ENCODE measurements around the gene PARD3B. TPM values are rescaled to one million over a fixed set of nuclear protein-coding genes. Genes with fewer than 3 reads are reported as not detected.
A peak's percentile ranks its signal among the peaks of the same experiment; 100 is the strongest.

Gene PARD3B
- total RNA-seq, 2 donors from 2014 or later: 15.0 to 17.8 TPM

GRCh38 chr2:204850581-204850980 lies 305.3 kb downstream of the PARD3B start:
- TF ChIP-seq POLR2A (IDR thresholded peaks at IDR 0.05) (no peak), CTCF (IDR thresholded peaks at IDR 0.05) (no peak)
- 87 to 91% methylated on average over 4 of the region's 4 CpGs for WGBS, 2 donors
- Histone ChIP-seq H3K36me3 (replicated peaks in 1 of 2; ENCODE audit: insufficient read depth in 1 of 2, low read depth in 2 of 2) (no peaks in the 10 kb centered on the region), H3K4me3 (no peak overlapping the region), H3K27me3 (no peaks in the 10 kb centered on the region), H3K9me3 (no peaks in the 10 kb centered on the region), H3K4me1 (no peaks in the 10 kb centered on the region), H3K27ac (no peak overlapping the region)
- DNase-seq: no peak
- no peak for ATAC-seq
- intact Hi-C loops (cut with DNase I): no loop called here

- intact Hi-C loops (cut with DNase I): no loop called here
- no peak overlapping the region for H3K27ac ChIP-seq
- WGBS, 2 donors: 87 to 95% methylated on average over 1 of the region's 1 CpG
- H3K36me3 ChIP-seq (replicated peaks in 1 of 2; ENCODE audit: insufficient read depth in 1 of 2, low read depth in 2 of 2): no peaks in the 10 kb centered on the region
- no peaks in the 10 kb centered on the region for H3K27me3 ChIP-seq
- no peak overlapping the region for H3K4me3 ChIP-seq
- ATAC-seq: no peak
- no peak for DNase-seq
- no peaks in the 10 kb centered on the region for H3K9me3 ChIP-seq
- no peaks in the 10 kb centered on the region for H3K4me1 ChIP-seq
- TF ChIP-seq POLR2A (IDR thresholded peaks at IDR 0.05) (no peak), CTCF (IDR thresholded peaks at IDR 0.05) (no peak)
Observed at GRCh38 chr2:204853905-204854304, 308.6 kb downstream of the PARD3B start.

GRCh38 chr2:204860274-204860673 lies 315.0 kb downstream of the PARD3B start:
- no peak for TF ChIP-seq POLR2A (IDR thresholded peaks at IDR 0.05)
- no peak for TF ChIP-seq CTCF (IDR thresholded peaks at IDR 0.05)
- intact Hi-C loops (cut with DNase I): no loop called here
- Histone ChIP-seq H3K4me3 (no peak overlapping the region), H3K4me1 (no peaks in the 10 kb centered on the region), H3K9me3 (no peaks in the 10 kb centered on the region), H3K36me3 (replicated peaks in 1 of 2; ENCODE audit: insufficient read depth in 1 of 2, low read depth in 2 of 2) (no peaks in the 10 kb centered on the region), H3K27me3 (no peaks in the 10 kb centered on the region), H3K27ac (no peak overlapping the region)
- 77 to 80% methylated on average over 6 of the region's 6 CpGs for WGBS, 2 donors
- ATAC-seq (no peak), DNase-seq (peak in 1 of 4 donors; percentile 6)

- ATAC-seq (no peak), DNase-seq (no peak)
- no peaks in the 10 kb centered on the region for H3K4me1 ChIP-seq
- H3K27me3 ChIP-seq: no peaks in the 10 kb centered on the region
- no peak for TF ChIP-seq POLR2A (IDR thresholded peaks at IDR 0.05)
- no peak for TF ChIP-seq CTCF (IDR thresholded peaks at IDR 0.05)
- no peak overlapping the region for H3K27ac ChIP-seq
- H3K9me3 ChIP-seq: no peaks in the 10 kb centered on the region
- WGBS, 2 donors: 99% methylated on average over 7 of the region's 7 CpGs
- H3K4me3 ChIP-seq: no peak overlapping the region
- no peaks in the 10 kb centered on the region for H3K36me3 ChIP-seq (replicated peaks in 1 of 2; ENCODE audit: insufficient read depth in 1 of 2, low read depth in 2 of 2)
- intact Hi-C loops (cut with DNase I): no loop called here
Observed at GRCh38 chr2:204862809-204863208, 317.5 kb downstream of the PARD3B start.

GRCh38 chr2:204863336-204863735 lies 318.1 kb downstream of the PARD3B start:
- TF ChIP-seq CTCF (IDR thresholded peaks at IDR 0.05) (no peak), POLR2A (IDR thresholded peaks at IDR 0.05) (no peak)
- intact Hi-C loops (cut with DNase I): no loop called here
- 92 to 97% methylated on average over 4 of the region's 4 CpGs for WGBS, 2 donors
- no peaks in the 10 kb centered on the region for H3K36me3 ChIP-seq (replicated peaks in 1 of 2; ENCODE audit: insufficient read depth in 1 of 2, low read depth in 2 of 2)
- H3K9me3 ChIP-seq: no peaks in the 10 kb centered on the region
- H3K4me1 ChIP-seq: no peaks in the 10 kb centered on the region
- H3K4me3 ChIP-seq: no peak overlapping the region
- ATAC-seq (no peak), DNase-seq (no peak)
- no peaks in the 10 kb centered on the region for H3K27me3 ChIP-seq
- no peak overlapping the region for H3K27ac ChIP-seq
